ENCODE results near the gene COX19. TPM values are rescaled to one million over a fixed set of nuclear protein-coding genes. Genes with fewer than 3 reads are reported as not detected.

COX19 gene
- total and polyA plus RNA-seq, 2 of the 13 experiments (the other 11 are each of a cell fraction or from before 2014, with no cell fraction given) = 11.5 to 21.7 TPM

- TF ChIP-seq KIAA2018 (CRISPR knock-in tag; IDR thresholded peaks at IDR 0.05; ENCODE audit: borderline replicate concordance) = no peak
- peak; percentile 99 for TF ChIP-seq ZNF629 (CRISPR knock-in tag; conservative IDR thresholded peaks at IDR 0.05)
- 0 out of 2 replicates have a peak, but pooled peaks have one; percentile 50 for TF ChIP-seq ZNF3 (CRISPR knock-in tag; IDR thresholded peaks at IDR 0.05)
- peak; percentile 98 for TF ChIP-seq ZMYM3 (CRISPR knock-in tag; IDR thresholded peaks at IDR 0.05)
- TF ChIP-seq ZNF784 (CRISPR knock-in tag; IDR thresholded peaks at IDR 0.05; ENCODE audit: borderline replicate concordance) = no peak
- 0 out of 2 replicates have a peak, but pooled peaks have one; percentile 29 for TF ChIP-seq RXRA (CRISPR knock-in tag; IDR thresholded peaks at IDR 0.05)
- TF ChIP-seq ADNP (CRISPR knock-in tag; IDR thresholded peaks at IDR 0.05) = peak; percentile 93
- peak; percentile 46; the same call in 1 of the 2 replicates for TF ChIP-seq ZNF770 (CRISPR knock-in tag; IDR thresholded peaks at IDR 0.05)
- TF ChIP-seq ZNF691 (CRISPR knock-in tag; IDR thresholded peaks at IDR 0.05; ENCODE audit: borderline replicate concordance, low read depth) = 0 out of 2 replicates have a peak, but pooled peaks have one; percentile 23
- peak; percentile 88; the same call in 1 of the 2 replicates for TF ChIP-seq CHD4 (IDR thresholded peaks at IDR 0.05; ENCODE audit: borderline replicate concordance, low read length)
- TF ChIP-seq THAP8 (CRISPR knock-in tag; IDR thresholded peaks at IDR 0.05; ENCODE audit: borderline replicate concordance) = no peak
- 0 out of 2 replicates have a peak, but pooled peaks have one; percentile 68 for TF ChIP-seq ZNF776 (CRISPR knock-in tag; IDR thresholded peaks at IDR 0.05)
- TF ChIP-seq ZNF121 (CRISPR knock-in tag; IDR thresholded peaks at IDR 0.05) = peak; percentile 38; the same call in 1 of the 2 replicates
- no peak for TF ChIP-seq EP300 (IDR thresholded peaks at IDR 0.05; ENCODE audit: low read depth in 2 of 2, low read length in 2 of 2)
- no peak for TF ChIP-seq EP300 (CRISPR knock-in tag; IDR thresholded peaks at IDR 0.05; ENCODE audit: borderline replicate concordance)
- peak; percentile 68; the same call in 1 of the 2 replicates for TF ChIP-seq CENPT (CRISPR knock-in tag; IDR thresholded peaks at IDR 0.05; ENCODE audit: low read depth)
- peak; percentile 95 for TF ChIP-seq ZFP36 (IDR thresholded peaks at IDR 0.05; ENCODE audit: borderline replicate concordance, low read depth, low read length, partially characterized antibody)
Observed at GRCh38 chr7:983616-984071, 8.3 kb upstream of the COX19 start (continued).
